ENCODE data around the gene TUB. TPM values are rescaled to one million over a fixed set of nuclear protein-coding genes. Genes with fewer than 3 reads are reported as not detected.

Gene TUB
- total RNA-seq, 1 donor from 2014 or later: 0.50 TPM

DNA sequence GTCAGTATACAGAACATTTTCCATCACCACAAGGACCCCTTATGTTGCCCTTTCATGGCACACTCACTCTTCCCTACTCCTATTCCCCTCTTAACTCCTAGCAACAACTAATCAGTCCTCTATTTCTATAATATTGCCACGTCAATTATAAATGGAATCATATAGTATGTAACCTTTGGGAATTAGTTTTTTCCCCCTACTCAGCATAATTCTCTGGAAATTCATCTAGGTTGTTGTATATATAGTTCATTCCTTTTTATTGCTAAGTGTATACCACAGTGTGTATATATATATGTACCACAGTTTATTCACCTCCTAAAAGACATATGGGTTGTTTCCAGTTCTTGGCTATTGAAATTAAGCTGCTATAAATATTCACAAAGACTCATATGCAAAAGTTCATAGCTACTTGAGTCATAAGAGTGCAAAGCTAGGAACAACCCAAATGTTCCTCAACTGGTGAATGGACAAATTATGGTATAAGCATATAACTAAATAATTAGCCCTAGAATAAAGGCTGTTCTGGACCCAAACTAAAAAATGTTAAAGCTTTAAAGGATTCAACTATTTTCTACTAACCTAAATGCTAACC, 41.3 kb downstream of the TUB start:
- intact Hi-C loops (cut with micrococcal nuclease): no loop called here
- Mint-ChIP-seq H3K36me3 (ENCODE audit: low read depth) (no peaks in the 10 kb centered on the region), H3K4me1 (ENCODE audit: low read depth) (no peaks in the 10 kb centered on the region), H3K9me3 (no peaks in the 10 kb centered on the region), H3K27ac (no peak overlapping the region), H3K27me3 (ENCODE audit: low read depth) (no peaks in the 10 kb centered on the region), H3K4me3 (ENCODE audit: low read depth) (no peak overlapping the region)
- no peak for DNase-seq (ENCODE audit: low spot score)

GRCh38 chr11:8126649-8127289, 45.8 kb downstream of the TUB start:
- Mint-ChIP-seq H3K27ac (no peak overlapping the region), H3K4me3 (ENCODE audit: low read depth) (no peak overlapping the region), H3K27me3 (ENCODE audit: low read depth) (no peaks in the 10 kb centered on the region), H3K36me3 (ENCODE audit: low read depth) (no peaks in the 10 kb centered on the region), H3K4me1 (ENCODE audit: low read depth) (no peaks in the 10 kb centered on the region), H3K9me3 (no peaks in the 10 kb centered on the region)
- no peak for DNase-seq (ENCODE audit: low spot score)
- intact Hi-C loops (cut with micrococcal nuclease): no loop called here

- H3K27me3 Mint-ChIP-seq (ENCODE audit: low read depth): no peaks in the 10 kb centered on the region
- no peaks in the 10 kb centered on the region for H3K36me3 Mint-ChIP-seq (ENCODE audit: low read depth)
- no peak overlapping the region for H3K4me3 Mint-ChIP-seq (ENCODE audit: low read depth)
- intact Hi-C loops (cut with micrococcal nuclease): no loop called here
- H3K9me3 Mint-ChIP-seq: no peaks in the 10 kb centered on the region
- no peak overlapping the region for H3K27ac Mint-ChIP-seq
- H3K4me1 Mint-ChIP-seq (ENCODE audit: low read depth): no peaks in the 10 kb centered on the region
- DNase-seq (ENCODE audit: low spot score): no peak
Observed at GRCh38 chr11:8127447-8127846, 46.4 kb downstream of the TUB start.

DNA sequence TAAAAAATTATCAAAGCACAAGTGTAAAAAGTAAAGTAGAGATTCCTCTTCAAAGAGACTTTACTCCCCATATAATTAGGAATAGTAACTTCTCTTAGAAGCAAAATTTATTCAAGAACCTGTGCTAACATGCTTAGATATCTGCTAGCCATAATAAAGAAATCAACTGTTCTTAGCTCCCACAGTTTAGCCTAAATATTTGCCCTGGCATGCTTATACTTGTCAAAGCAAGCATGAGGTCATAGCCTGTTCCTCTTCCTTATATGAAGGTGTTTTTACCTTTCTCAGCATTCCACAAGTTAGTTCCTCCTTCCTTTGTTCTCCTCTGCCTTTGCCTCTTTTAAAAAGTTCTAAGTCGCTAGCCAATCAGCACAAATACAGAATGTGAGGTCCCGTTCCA, 57.5 kb downstream of the TUB start:
- peaks cover 3% of the 10 kb centered on the region for H3K36me3 Mint-ChIP-seq (ENCODE audit: low read depth)
- H3K27me3 Mint-ChIP-seq (ENCODE audit: low read depth): no peaks in the 10 kb centered on the region
- DNase-seq (ENCODE audit: low spot score): no peak
- intact Hi-C loops (cut with micrococcal nuclease): no loop called here
- no peaks in the 10 kb centered on the region for H3K9me3 Mint-ChIP-seq
- H3K27ac Mint-ChIP-seq: no peak overlapping the region
- H3K4me1 Mint-ChIP-seq (ENCODE audit: low read depth): no peaks in the 10 kb centered on the region
- H3K4me3 Mint-ChIP-seq (ENCODE audit: low read depth): no peak overlapping the region

GRCh38 chr11:8149726-8150125, 68.7 kb downstream of the TUB start:
- no peaks in the 10 kb centered on the region for H3K9me3 Mint-ChIP-seq
- H3K4me3 Mint-ChIP-seq (ENCODE audit: low read depth): no peak overlapping the region
- H3K27ac Mint-ChIP-seq: no peak overlapping the region
- intact Hi-C loops (cut with micrococcal nuclease): no loop called here
- no peak for DNase-seq (ENCODE audit: low spot score)
- H3K36me3 Mint-ChIP-seq (ENCODE audit: low read depth): no peaks in the 10 kb centered on the region
- no peaks in the 10 kb centered on the region for H3K27me3 Mint-ChIP-seq (ENCODE audit: low read depth)
- no peaks in the 10 kb centered on the region for H3K4me1 Mint-ChIP-seq (ENCODE audit: low read depth)

Other genes with a start within 250 kb of the TUB start
- not detected in 2 replicates for gene OR10A6, start 149.9 kb upstream of the TUB start, total RNA-seq
- gene OR10A3, start 139.5 kb upstream of the TUB start, total RNA-seq: not detected in 2 replicates
- gene NLRP10, start 115.8 kb upstream of the TUB start, total RNA-seq: not detected in 2 replicates
- gene EIF3F, start 93.9 kb upstream of the TUB start, total RNA-seq: 237 and 239 TPM in 2 replicates
- 2.3 and 3.2 TPM in 2 replicates for gene RIC3, start 87.8 kb downstream of the TUB start, total RNA-seq
- gene LMO1, start 182.7 kb downstream of the TUB start, total RNA-seq: not detected in 2 replicates